CD4-positive, alpha-beta T cell (primary cell): ENCODE measurements around the gene LEP. TPM values are rescaled to one million over a fixed set of nuclear protein-coding genes. Genes with fewer than 3 reads are reported as not detected.

Experiments used
- ATAC-seq: fragments of 200-7000 bp; cut with Tn5 transposase; one replicate; pipeline ENCODE4 v1.10.0; 2022; ENCODE audit warnings: mild to moderate bottlenecking; ENCODE audit not compliant: poor library complexity
- CTCF ChIA-PET: fragments of 350-600 bp; sonication (Branson Sonifier 250); formaldehyde crosslinking; loops from one replicate; lab custom pipeline; 2021; ENCODE audit warnings: antibody characterized with exemption, inconsistent platforms; lab: Charles Lee
- POLR2A ChIA-PET: fragments of 350-600 bp; sonication (Branson Sonifier 250); formaldehyde crosslinking; loops from one replicate; lab custom pipeline; 2021; ENCODE audit warnings: antibody characterized with exemption, inconsistent platforms; lab: Charles Lee
- DNase-seq, 14 experiments: peaks; one replicate each; pipeline ENCODE4 v3.0.0-alpha.2; 2013 to 2020; ENCODE audit warnings: mixed read lengths in 2 of 14
- H3K27ac ChIP-seq, 2 donors: one replicate each; pipeline versions ENCODE4 v1.5.1 to v1.7.0; 2013; ENCODE audit warnings: low read length in 2 of 2, low read depth in 1 of 2, mild to moderate bottlenecking in 1 of 2
- H3K27me3 ChIP-seq, 2 experiments: 1 replicate in 1 of 2; 2 replicates in 1 of 2; pipeline versions ENCODE4 v1.6.1 to v1.7.0; 2013; ENCODE audit warnings: low read length in 2 of 2, control low read depth in 1 of 2, mild to moderate bottlenecking in 1 of 2, moderate library complexity in 1 of 2; ENCODE audit not compliant: insufficient read depth in 2 of 2, control insufficient read depth in 1 of 2
- H3K36me3 ChIP-seq: one replicate; pipeline ENCODE4 v1.6.1; 2013; ENCODE audit warnings: low read length, control low read depth; ENCODE audit not compliant: insufficient read depth
- H3K4me1 ChIP-seq: one replicate; pipeline ENCODE4 v1.6.1; 2013; ENCODE audit warnings: low read length, control low read depth; ENCODE audit not compliant: insufficient read depth
- H3K4me3 ChIP-seq: one replicate; pipeline ENCODE4 v1.5.1; 2013; ENCODE audit warnings: mild to moderate bottlenecking, low read length, moderate library complexity
- H3K9me3 ChIP-seq, 2 experiments: 1 replicate in 1 of 2; 2 replicates in 1 of 2; pipeline versions ENCODE4 v1.6.1 to v1.7.0; 2013; ENCODE audit warnings: low read length in 2 of 2, mild to moderate bottlenecking in 2 of 2, control low read depth in 1 of 2, moderate library complexity in 1 of 2; ENCODE audit not compliant: control insufficient read depth in 1 of 2, insufficient read depth in 1 of 2
- H3K27ac Mint-ChIP-seq: one replicate; pipeline ENCODE4 v1.8.0; 2020; ENCODE audit warnings: mixed read lengths
- H3K27me3 Mint-ChIP-seq: one replicate; pipeline ENCODE4 v1.8.0; 2021; ENCODE audit warnings: mixed read lengths
- H3K36me3 Mint-ChIP-seq: one replicate; pipeline ENCODE4 v1.8.0; 2021; ENCODE audit warnings: low read depth, mixed read lengths
- H3K4me1 Mint-ChIP-seq: one replicate; pipeline ENCODE4 v1.8.0; 2021; ENCODE audit warnings: low read depth, mixed read lengths
- H3K4me3 Mint-ChIP-seq: one replicate; pipeline ENCODE4 v1.8.0; 2020; ENCODE audit warnings: mild to moderate bottlenecking, mixed read lengths
- H3K9me3 Mint-ChIP-seq: one replicate; pipeline ENCODE4 v1.8.0; 2020; ENCODE audit warnings: mixed read lengths
- CTCF ChIP-seq: fragments of 200-600 bp; IDR thresholded peaks from one replicate; pipeline ENCODE4 v1.8.0; 2022; ENCODE audit warnings: antibody characterized with exemption, mild to moderate bottlenecking
- intact Hi-C, 2 experiments: fragments of 100-400 bp; cut with DNase I in 1 of 2; cut with micrococcal nuclease in 1 of 2; formaldehyde crosslinking; loops; one replicate each; pipeline versions ENCODE4 v1.15.1 to v1.9.0; 2023 to 2025; cut with DNase I, micrococcal nuclease
- total RNA-seq, 174 experiments: library from RNA in 2 of 174; stranded (reverse) in 2 of 174; gene quantifications; one replicate each; pipeline ENCODE4 v1.2.3 and lab custom pipeline; 2021 to 2026

Gene LEP
- total RNA-seq, 2 experiments from 2014 or later = not detected

GRCh38 chr7:128265156-128265905 is 24.3 kb downstream of the LEP start:
- H3K27ac Mint-ChIP-seq = no peak overlapping the region
- Histone ChIP-seq H3K9me3 (no peaks in the 10 kb centered on the region), H3K4me3 (no peak overlapping the region), H3K36me3 (no peaks in the 10 kb centered on the region), H3K27ac (no peak overlapping the region), H3K27me3 (peaks cover 6 to 12% of the 10 kb centered on the region in 2 experiments), H3K4me1 (no peaks in the 10 kb centered on the region)
- no peak overlapping the region for H3K4me3 Mint-ChIP-seq
- no peaks in the 10 kb centered on the region for H3K36me3 Mint-ChIP-seq
- H3K9me3 Mint-ChIP-seq = no peaks in the 10 kb centered on the region
- H3K27me3 Mint-ChIP-seq = peaks cover 28% of the 10 kb centered on the region
- CTCF ChIA-PET = no interaction called here
- POLR2A ChIA-PET = no interaction called here
- TF ChIP-seq CTCF = no peak
- DNase-seq (no peak), ATAC-seq (no peak)
- intact Hi-C loops = no loop called here
- H3K4me1 Mint-ChIP-seq = no peaks in the 10 kb centered on the region

- no peak for DNase-seq
- Histone ChIP-seq H3K9me3 (peaks cover 0 to 4% of the 10 kb centered on the region in 2 experiments), H3K4me3 (no peak overlapping the region), H3K27me3 (peaks cover 6 to 16% of the 10 kb centered on the region in 2 experiments), H3K4me1 (no peaks in the 10 kb centered on the region), H3K36me3 (no peaks in the 10 kb centered on the region), H3K27ac (no peak overlapping the region)
- Mint-ChIP-seq H3K9me3 (no peaks in the 10 kb centered on the region), H3K4me3 (no peak overlapping the region), H3K36me3 (no peaks in the 10 kb centered on the region), H3K27me3 (peaks cover 28% of the 10 kb centered on the region), H3K27ac (no peak overlapping the region), H3K4me1 (no peaks in the 10 kb centered on the region)
- CTCF ChIA-PET = no interaction called here
- no peak for TF ChIP-seq CTCF
- intact Hi-C loops = no loop called here
- POLR2A ChIA-PET = no interaction called here
- ATAC-seq = no peak
Measured at GRCh38 chr7:128265906-128266300, 24.8 kb downstream of the LEP start.

- peaks cover 32% of the 10 kb centered on the region for H3K27me3 Mint-ChIP-seq
- ATAC-seq (no peak), DNase-seq (no peak)
- no peaks in the 10 kb centered on the region for H3K36me3 Mint-ChIP-seq
- H3K27me3 ChIP-seq = peaks cover 12 to 22% of the 10 kb centered on the region in 2 experiments
- no peaks in the 10 kb centered on the region for H3K9me3 Mint-ChIP-seq
- no peak overlapping the region for H3K27ac Mint-ChIP-seq
- no peaks in the 10 kb centered on the region for H3K36me3 ChIP-seq
- H3K4me1 ChIP-seq = no peaks in the 10 kb centered on the region
- H3K27ac ChIP-seq = no peak overlapping the region
- intact Hi-C loops = no loop called here
- H3K4me3 ChIP-seq = no peak overlapping the region
- H3K4me1 Mint-ChIP-seq = no peaks in the 10 kb centered on the region
- POLR2A ChIA-PET = no interaction called here
- H3K9me3 ChIP-seq = peaks cover 0 to 10% of the 10 kb centered on the region in 2 experiments
- CTCF ChIA-PET = no interaction called here
- TF ChIP-seq CTCF = no peak
- no peak overlapping the region for H3K4me3 Mint-ChIP-seq
Measured at GRCh38 chr7:128266529-128266882, 25.4 kb downstream of the LEP start.
